ENCODE data around the gene MANEA. TPM values are rescaled to one million over a fixed set of nuclear protein-coding genes. Genes with fewer than 3 reads are reported as not detected.

Gene MANEA
- total and polyA plus RNA-seq, 2 experiments from 2014 or later = 12.3 to 16.5 TPM

- Histone ChIP-seq H3K36me3 (ENCODE audit: low read depth) (no peaks in the 10 kb centered on the region), H3K4me2 (ENCODE audit: unreplicated experiment) (no peak overlapping the region), H3K4me3 (no peak overlapping the region), H3K4me1 (ENCODE audit: insufficient read depth) (no peaks in the 10 kb centered on the region), H3K79me2 (ENCODE audit: insufficient read depth) (no peaks in the 10 kb centered on the region), H3K9me3 (ENCODE audit: low read depth) (no peaks in the 10 kb centered on the region), H3K9me2 (ENCODE audit: insufficient read depth) (no peaks in the 10 kb centered on the region), H3K27me3 (replicated peaks; ENCODE audit: insufficient read depth) (no peaks in the 10 kb centered on the region), H2AFZ (no peak overlapping the region), H4K20me1 (ENCODE audit: insufficient read depth) (no peaks in the 10 kb centered on the region), H3K27ac (no peak overlapping the region), H3K9ac (no peak overlapping the region), H3F3A (ENCODE audit: insufficient read depth) (no peaks in the 10 kb centered on the region)
- in situ Hi-C loops (cut with MboI) = no loop called here
- no peak for TF ChIP-seq EZH2 (IDR thresholded peaks at IDR 0.05; ENCODE audit: insufficient read depth, poor library complexity, severe bottlenecking)
- no peak for TF ChIP-seq EZH2phosphoT487 (IDR thresholded peaks at IDR 0.05; ENCODE audit: insufficient read depth, low read depth)
- 3 to 4% methylated on average over 2 of the region's 2 CpGs for WGBS, 2 experiments (ENCODE audit: low coverage in 1 of 2, low lambda C conversion rate in 2 of 2, missing lambda C conversion rate in 2 of 2)
- DNase-seq = no peak
These were observed 81.6 kb downstream of the MANEA start for GRCh38 chr6:95658886-95659285.
